LNCaP clone FGC (cell line): Measurements from ENCODE around the gene LRP2.

ENCODE experiments used
- DNase-seq: peaks from one replicate; pipeline ENCODE4 v3.0.0-alpha.2; 2011; ENCODE audit warnings: low read depth
- H3K4me3 ChIP-seq: 2 replicates; pipeline ENCODE4 v1.5.1; 2011; ENCODE audit warnings: mild to moderate bottlenecking, low read depth, low read length, control low read depth
- CTCF ChIP-seq: IDR thresholded peaks from 2 replicates; pipeline ENCODE4 v1.5.1; 2012; ENCODE audit warnings: mild to moderate bottlenecking; ENCODE audit not compliant: control insufficient read depth, insufficient read depth; ENCODE audit errors: extremely low read depth

The LRP2 gene

GRCh38 chr2:169093535-169093934 lies 268.8 kb downstream of the LRP2 start:
- DNase-seq, result no peak
- H3K4me3 ChIP-seq, result no peak overlapping the region
- TF ChIP-seq CTCF, result no peak

- H3K4me3 ChIP-seq, result no peak overlapping the region
- no peak for TF ChIP-seq CTCF
- DNase-seq, result peak; percentile 76
These were observed 270.4 kb downstream of the LRP2 start for GRCh38 chr2:169091761-169092519.

- no peak overlapping the region for H3K4me3 ChIP-seq
- DNase-seq, result no peak
- no peak for TF ChIP-seq CTCF
These were observed 271.1 kb downstream of the LRP2 start for GRCh38 chr2:169091256-169091655.

- TF ChIP-seq CTCF, result no peak
- no peak for DNase-seq
- H3K4me3 ChIP-seq, result no peak overlapping the region
These were observed 272.1 kb downstream of the LRP2 start for GRCh38 chr2:169090133-169090820.

- no peak for DNase-seq
- no peak overlapping the region for H3K4me3 ChIP-seq
- TF ChIP-seq CTCF, result no peak
These were observed 273.2 kb downstream of the LRP2 start for GRCh38 chr2:169089182-169089581.

- no peak for TF ChIP-seq CTCF
- DNase-seq, result no peak
- H3K4me3 ChIP-seq, result no peak overlapping the region
These were observed 274.5 kb downstream of the LRP2 start for GRCh38 chr2:169087757-169088379.
